GM23338 (cell line): ENCODE data around the gene WFS1.

Experiments used
- CREB1 ChIP-seq: fragments of 250-450 bp; sonication (Bioruptor Pico); IDR thresholded peaks from 2 replicates; pipeline ENCODE4 v1.5.0; 2020; ENCODE audit warnings: low read depth, mild to moderate bottlenecking, moderate library complexity
- EZH2 ChIP-seq: fragments of 200-600 bp; sonication (generic); IDR thresholded peaks from one replicate; pipeline ENCODE4 v1.8.0; 2017; ENCODE audit warnings: antibody characterized with exemption, mild to moderate bottlenecking, low read depth; ENCODE audit not compliant: unreplicated experiment
- EZH2phosphoT487 ChIP-seq: fragments of 200-600 bp; sonication (generic); IDR thresholded peaks from one replicate; pipeline ENCODE4 v1.8.1; 2018; ENCODE audit warnings: antibody characterized with exemption; ENCODE audit not compliant: unreplicated experiment
- POLR2AphosphoS5 ChIP-seq: IDR thresholded peaks from 2 replicates; pipeline ENCODE4 v1.6.1; 2016; ENCODE audit warnings: antibody characterized with exemption, low read depth
- STAT1 ChIP-seq: IDR thresholded peaks from one replicate; pipeline ENCODE4 v1.6.1; 2016; ENCODE audit warnings: antibody characterized with exemption; ENCODE audit not compliant: unreplicated experiment
- TF ChIP-seq, protein P1 (sequence below), 2 experiments: fragments of 200-600 bp in 1 of 2; sonication (generic) in 1 of 2; conservative IDR thresholded peaks; 2 replicates each; pipeline versions ENCODE4 v1.5.1 to v1.6.1; 2016 to 2017; ENCODE audit warnings: antibody characterized with exemption in 2 of 2, low read depth in 2 of 2, mild to moderate bottlenecking in 2 of 2, moderate library complexity in 1 of 2
- TF ChIP-seq, protein P2 (sequence below): IDR thresholded peaks from one replicate; pipeline ENCODE4 v1.6.1; 2018; ENCODE audit warnings: antibody characterized with exemption; ENCODE audit not compliant: unreplicated experiment
- TF ChIP-seq, protein P3 (sequence below): IDR thresholded peaks from 2 replicates; pipeline ENCODE4 v1.6.1; 2016; ENCODE audit warnings: antibody characterized with exemption

DNA sequence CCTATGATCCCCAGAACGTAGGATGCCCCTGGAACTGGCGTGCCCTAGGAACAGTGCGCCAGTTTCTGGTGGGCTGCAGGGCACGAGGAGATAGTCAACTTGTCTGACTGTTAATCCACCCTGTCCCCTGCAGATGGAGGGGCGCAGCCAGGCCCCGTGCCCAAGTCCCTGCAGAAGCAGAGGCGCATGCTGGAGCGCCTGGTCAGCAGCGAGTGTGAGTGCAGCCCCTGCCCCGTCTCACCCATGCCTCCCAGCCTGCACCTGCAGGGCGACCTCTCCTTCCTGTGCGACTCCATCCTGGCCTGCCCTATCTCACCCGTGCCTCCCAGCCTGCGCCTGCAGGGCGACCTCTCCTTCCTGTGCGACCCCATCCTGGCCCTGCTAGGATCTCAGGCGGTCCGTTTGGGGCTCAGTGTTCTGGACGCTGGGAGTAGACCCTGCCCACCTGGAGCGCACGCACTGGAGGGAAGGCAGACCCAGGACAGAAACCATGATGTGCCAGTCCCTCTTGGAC, 22.2 kb downstream of the WFS1 start:
- TF ChIP-seq, protein P1, sequence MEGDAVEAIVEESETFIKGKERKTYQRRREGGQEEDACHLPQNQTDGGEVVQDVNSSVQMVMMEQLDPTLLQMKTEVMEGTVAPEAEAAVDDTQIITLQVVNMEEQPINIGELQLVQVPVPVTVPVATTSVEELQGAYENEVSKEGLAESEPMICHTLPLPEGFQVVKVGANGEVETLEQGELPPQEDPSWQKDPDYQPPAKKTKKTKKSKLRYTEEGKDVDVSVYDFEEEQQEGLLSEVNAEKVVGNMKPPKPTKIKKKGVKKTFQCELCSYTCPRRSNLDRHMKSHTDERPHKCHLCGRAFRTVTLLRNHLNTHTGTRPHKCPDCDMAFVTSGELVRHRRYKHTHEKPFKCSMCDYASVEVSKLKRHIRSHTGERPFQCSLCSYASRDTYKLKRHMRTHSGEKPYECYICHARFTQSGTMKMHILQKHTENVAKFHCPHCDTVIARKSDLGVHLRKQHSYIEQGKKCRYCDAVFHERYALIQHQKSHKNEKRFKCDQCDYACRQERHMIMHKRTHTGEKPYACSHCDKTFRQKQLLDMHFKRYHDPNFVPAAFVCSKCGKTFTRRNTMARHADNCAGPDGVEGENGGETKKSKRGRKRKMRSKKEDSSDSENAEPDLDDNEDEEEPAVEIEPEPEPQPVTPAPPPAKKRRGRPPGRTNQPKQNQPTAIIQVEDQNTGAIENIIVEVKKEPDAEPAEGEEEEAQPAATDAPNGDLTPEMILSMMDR (conservative IDR thresholded peaks at IDR 0.05; ENCODE audit: low read depth in 2 of 2) = no peak
- no peak for TF ChIP-seq EZH2
- TF ChIP-seq, protein P2, sequence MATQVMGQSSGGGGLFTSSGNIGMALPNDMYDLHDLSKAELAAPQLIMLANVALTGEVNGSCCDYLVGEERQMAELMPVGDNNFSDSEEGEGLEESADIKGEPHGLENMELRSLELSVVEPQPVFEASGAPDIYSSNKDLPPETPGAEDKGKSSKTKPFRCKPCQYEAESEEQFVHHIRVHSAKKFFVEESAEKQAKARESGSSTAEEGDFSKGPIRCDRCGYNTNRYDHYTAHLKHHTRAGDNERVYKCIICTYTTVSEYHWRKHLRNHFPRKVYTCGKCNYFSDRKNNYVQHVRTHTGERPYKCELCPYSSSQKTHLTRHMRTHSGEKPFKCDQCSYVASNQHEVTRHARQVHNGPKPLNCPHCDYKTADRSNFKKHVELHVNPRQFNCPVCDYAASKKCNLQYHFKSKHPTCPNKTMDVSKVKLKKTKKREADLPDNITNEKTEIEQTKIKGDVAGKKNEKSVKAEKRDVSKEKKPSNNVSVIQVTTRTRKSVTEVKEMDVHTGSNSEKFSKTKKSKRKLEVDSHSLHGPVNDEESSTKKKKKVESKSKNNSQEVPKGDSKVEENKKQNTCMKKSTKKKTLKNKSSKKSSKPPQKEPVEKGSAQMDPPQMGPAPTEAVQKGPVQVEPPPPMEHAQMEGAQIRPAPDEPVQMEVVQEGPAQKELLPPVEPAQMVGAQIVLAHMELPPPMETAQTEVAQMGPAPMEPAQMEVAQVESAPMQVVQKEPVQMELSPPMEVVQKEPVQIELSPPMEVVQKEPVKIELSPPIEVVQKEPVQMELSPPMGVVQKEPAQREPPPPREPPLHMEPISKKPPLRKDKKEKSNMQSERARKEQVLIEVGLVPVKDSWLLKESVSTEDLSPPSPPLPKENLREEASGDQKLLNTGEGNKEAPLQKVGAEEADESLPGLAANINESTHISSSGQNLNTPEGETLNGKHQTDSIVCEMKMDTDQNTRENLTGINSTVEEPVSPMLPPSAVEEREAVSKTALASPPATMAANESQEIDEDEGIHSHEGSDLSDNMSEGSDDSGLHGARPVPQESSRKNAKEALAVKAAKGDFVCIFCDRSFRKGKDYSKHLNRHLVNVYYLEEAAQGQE = no peak
- no peak for TF ChIP-seq POLR2AphosphoS5
- no peak for TF ChIP-seq EZH2phosphoT487
- TF ChIP-seq CREB1 (CRISPR knock-in tag) = no peak
- TF ChIP-seq, protein P3, sequence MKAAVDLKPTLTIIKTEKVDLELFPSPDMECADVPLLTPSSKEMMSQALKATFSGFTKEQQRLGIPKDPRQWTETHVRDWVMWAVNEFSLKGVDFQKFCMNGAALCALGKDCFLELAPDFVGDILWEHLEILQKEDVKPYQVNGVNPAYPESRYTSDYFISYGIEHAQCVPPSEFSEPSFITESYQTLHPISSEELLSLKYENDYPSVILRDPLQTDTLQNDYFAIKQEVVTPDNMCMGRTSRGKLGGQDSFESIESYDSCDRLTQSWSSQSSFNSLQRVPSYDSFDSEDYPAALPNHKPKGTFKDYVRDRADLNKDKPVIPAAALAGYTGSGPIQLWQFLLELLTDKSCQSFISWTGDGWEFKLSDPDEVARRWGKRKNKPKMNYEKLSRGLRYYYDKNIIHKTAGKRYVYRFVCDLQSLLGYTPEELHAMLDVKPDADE = no peak
- TF ChIP-seq STAT1 = no peak
